HG02623 (cell line): ENCODE results near the gene SERGEF.

Source experiments
- ATAC-seq: cut with Tn5 transposase; IDR thresholded peaks from one replicate; pipeline ENCODE4 v1.9.1; 2021; ENCODE audit warnings: moderate library complexity; ENCODE audit not compliant: unreplicated experiment

The SERGEF gene

DNA sequence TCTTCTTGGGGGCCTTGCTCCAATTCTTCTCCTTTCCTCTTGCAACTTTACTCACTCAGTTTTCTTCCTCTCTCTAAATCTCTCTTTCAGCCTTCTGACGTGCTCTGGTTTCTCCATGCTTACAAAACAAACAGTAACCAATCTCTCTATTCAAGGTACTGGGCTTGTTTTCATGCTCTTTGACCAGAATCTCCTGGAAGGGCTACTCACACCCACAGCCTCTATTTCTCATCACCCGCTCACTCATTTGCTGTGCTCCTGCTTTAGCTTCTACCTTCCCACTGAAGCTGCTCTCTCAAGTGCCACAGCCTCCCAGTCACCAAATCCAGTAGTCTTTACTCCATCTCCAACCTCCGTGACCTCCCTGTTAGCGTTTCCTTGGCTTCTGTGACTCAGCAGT lies 60.4 kb downstream of the SERGEF start:
- no peak for ATAC-seq

DNA sequence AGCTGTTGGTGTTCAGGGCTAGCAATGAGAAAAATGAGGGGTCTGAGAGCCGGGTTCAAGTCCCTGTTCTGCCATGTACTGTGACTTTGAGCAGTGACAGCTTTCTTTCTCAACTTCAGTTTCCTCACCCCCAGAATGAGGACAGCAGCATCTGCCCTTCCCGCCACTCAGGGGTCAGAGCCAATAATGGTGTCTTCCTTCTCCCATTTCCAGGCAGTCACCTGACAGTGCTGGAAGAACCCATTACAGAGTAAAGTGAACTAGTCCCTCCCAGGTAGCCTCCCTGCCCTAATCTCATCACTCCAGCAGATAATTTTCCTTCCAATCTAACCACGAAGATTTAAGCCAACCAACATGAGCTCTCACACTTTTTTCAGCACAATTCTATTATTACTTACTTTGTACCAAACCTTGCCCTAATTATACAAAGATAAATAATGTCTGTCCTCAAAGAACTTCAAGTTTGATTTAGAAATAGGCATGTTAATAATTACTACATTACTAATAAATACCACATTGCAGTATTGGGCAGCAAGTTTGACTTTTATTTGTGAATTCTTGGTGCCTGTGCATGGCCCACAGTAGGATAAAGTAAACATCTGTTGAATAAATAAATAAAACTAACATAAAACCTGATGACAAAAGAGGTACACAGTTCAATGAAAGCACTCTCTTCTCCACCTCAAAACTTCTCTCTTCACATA lies 61.0 kb downstream of the SERGEF start:
- ATAC-seq: no peak

DNA sequence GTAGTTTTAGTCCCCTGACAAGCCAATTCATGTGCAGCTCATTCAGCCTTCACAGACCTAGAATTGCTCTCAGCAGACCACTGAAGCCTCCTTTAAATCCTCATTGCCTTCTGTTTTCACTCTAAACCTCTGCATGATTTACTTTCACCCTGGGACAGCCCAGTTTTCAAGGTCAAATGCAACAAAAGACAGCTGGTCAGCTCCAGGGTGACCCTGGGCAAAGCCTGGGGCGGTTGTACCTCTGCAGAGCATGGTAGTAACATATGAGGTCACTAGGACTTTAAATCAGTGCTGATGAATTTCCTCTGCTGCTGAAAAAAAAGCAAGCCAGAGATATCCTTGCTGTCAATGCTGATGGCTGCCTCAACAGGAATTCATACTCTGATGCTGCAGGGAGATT lies 62.2 kb downstream of the SERGEF start:
- no peak for ATAC-seq

GRCh38 chr11:17948296-17948695 lies 64.6 kb downstream of the SERGEF start:
- no peak for ATAC-seq

DNA sequence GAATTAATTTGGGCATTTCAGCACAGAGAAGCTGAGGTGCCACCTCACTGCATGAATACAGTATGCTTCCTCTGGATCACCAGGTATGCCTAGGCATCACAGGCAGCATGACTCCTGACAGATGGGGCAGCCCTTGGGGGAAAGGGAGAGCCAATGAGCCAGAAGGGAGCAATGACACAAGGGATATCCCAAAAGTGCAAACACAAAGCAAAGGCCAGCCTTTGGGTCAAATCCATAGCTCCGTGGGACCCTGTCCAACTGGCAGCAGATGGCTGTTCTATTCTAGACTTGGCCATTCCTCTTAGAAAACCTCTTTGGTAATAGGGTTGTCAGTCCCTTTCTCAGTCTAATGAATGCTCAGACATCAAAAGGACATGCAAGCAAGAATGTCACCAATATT lies 73.3 kb downstream of the SERGEF start:
- ATAC-seq: no peak

GRCh38 chr11:17936790-17937189 lies 76.1 kb downstream of the SERGEF start:
- ATAC-seq: no peak

GRCh38 chr11:17934194-17934593 lies 78.7 kb downstream of the SERGEF start:
- no peak for ATAC-seq

- ATAC-seq: no peak
Observed at GRCh38 chr11:17933708-17934107, 79.1 kb downstream of the SERGEF start.

DNA sequence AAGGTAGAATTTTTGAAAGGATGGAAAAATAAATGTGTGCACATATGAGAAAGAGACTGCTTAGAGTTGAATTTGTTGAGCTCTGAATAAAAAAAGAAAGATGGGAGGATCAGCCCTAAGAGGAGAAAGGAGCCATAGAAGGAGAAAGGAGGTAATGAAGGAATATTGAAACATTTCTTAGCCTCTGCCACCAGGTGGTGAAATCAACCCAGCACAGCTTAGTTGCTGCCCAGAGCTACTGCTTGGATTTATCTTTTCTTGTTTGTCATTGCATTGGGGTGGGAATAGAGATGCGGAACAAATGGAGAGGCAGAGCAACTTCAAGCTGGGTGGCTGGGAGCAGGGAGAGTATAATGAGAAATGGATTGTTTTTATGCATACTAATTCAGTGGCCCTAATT lies 80.4 kb downstream of the SERGEF start:
- no peak for ATAC-seq

DNA sequence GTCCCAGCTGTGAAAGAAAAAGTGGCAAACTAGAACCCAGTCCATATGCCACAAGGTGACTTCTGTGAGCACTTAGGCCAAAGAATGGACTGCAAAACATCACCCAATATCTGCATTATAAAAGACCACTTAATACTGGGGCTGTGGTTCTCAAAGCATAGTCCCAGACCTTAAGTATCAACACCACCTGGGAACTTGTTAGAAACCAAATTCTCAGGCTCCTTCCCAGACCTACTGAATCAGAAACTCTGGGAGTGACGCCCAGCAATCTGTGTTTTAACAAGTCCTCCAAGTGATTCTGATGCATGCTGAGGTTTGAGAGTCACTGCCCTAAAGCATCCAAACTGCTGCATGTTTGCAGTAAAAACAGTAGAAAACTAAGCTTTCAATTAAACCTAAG lies 81.3 kb downstream of the SERGEF start:
- no peak for ATAC-seq

DNA sequence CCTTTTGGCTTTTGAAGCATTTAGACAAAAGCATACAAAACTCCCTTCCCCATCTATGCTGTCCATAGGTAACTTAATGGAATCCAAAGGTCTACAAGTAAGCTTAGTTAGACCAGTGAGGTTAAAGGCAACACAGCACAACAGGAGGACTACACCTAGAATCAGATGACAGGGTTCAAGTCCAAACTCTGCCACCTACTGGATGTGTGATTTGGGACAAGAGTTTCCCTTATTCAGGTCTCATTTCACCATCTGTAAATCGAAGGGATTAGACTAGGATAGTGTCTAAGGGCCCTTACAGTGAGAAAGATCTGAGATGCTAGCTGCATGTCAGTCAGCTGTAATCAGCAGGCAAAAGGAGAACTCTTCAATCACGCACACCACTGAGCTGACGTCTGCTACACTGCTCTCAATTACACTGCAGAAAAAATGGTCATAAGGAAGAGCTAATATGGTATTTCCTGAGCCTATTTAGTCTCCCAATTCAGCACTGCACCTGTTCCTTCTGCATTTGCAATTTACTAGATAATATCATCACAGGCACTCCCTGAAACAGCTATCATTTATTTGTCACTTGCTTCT lies 82.2 kb downstream of the SERGEF start:
- no peak for ATAC-seq

- no peak for ATAC-seq
Observed at GRCh38 chr11:17929171-17929570, 83.7 kb downstream of the SERGEF start.

DNA sequence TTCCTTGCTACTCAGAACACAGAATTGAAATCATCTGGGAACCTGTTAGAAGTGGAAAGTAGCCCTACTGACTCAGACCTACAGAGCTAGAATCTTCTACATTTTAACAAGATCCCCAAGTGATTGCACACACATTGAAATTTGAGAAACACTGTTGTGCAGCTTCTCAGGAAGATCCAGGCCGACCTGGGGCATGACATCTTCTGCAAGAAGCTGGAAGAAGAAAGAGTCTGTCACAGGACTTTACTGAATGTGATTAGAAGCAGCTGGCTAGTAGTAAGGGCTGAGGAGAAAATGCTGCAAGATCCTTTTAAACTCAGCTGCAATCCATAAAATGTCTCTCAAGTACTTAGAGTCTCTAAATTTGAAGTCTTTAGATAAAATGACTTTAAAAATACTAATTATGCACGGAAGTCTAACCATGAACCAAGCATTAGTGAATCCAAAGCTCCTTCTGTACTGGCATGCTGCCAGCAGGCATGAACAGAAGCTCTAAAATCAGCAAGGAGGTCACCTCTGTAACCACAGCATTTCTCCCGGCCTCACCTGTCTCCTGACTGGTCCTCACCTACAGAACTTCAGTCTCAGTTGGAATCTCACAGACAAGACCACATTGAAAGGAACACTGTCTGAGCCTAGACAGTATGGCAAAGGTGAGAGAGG lies 85.0 kb downstream of the SERGEF start:
- ATAC-seq: no peak

DNA sequence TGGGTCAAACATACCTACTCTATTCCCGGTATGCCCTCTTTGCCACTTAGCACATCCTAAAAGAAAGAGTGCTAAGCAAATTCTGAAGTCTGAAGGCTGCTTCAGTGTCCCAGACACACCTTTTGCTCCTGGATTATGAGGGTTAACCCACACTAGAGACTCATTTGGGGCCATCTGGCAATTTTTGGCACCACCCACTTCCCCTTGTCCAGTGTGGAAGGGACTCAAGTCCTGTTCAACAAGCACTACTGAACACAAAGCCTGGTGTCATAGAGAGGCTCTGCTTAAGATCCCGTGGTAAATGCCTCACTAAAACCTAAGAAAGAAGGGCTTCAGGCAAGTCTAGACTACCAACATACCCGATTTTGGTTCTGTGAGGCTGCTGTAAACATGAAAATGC lies 85.8 kb downstream of the SERGEF start:
- ATAC-seq: no peak

DNA sequence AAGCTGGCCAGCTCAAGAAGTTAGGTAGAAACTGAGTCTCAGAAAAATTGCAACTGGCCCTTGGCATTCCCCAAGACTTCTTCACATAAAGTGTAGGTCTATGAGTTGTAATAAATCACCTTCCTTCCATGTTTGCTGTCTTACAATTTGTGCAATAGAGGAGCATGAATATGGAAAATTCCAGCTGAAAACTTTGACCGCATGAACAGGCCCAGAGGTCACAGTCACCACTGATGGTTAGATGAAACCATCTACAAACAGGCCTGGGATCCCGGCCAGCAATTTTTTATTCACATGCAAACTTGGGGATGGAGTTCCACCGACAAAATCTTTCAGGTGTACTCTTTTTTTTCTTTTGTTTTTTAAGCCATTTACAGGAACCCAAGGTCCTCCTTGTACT lies 88.1 kb downstream of the SERGEF start:
- ATAC-seq: no peak

DNA sequence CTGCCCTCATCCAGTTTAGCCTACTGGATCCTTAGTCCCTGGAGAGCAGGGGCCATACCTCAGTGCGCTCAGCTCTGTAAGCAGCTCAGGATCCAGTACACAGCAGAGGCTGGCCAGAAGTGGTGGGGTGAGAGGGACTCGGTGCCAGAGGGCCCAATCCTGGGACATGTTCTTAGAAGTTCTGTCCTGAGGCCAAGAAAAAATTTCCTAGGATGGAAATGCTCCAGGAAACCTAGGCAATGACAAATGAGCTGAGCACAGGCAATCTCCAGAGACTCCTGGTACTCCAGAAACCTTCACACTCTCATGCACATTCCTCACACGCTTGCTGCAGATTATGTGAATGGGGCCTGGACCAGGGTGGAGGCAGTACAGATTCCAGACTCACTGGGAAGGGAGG lies 89.6 kb downstream of the SERGEF start:
- ATAC-seq: no peak

- ATAC-seq: no peak
Observed at GRCh38 chr11:17922416-17922788, 90.4 kb downstream of the SERGEF start.

DNA sequence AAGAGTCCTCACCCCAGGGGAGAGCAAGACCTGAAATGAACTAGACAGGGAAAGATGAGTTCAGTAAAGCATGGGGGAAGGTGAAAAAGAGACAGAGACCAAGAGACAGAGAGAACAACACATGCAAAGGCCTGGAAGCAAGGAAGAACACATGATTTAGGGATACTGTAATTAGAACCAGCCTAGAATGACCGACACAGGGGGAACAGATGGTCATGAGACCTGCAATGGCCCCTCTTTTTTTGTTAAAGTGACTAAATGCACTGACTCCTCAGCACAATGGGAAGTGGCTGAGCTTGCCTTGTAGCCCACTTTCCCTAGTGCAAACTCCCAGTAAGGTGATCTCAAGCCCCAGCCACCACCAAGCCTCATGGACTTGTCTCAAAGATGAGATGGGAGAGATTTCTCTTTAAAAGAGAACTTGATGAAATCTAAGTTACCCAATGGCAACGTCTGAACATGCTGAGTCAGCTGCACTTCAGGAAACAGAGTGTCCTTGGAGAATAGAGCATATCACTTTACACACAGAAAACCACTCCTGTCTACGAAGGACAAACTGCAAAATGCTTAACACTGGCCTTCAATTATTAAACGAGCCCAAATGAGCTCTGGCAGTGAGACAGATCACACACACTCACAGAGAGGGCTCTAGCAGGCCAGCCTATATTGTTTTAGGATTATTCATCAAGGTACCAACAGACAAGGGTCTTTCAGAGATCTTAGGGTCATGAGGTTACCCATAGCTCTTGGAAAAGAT lies 91.0 kb downstream of the SERGEF start:
- ATAC-seq: no peak

- no peak for ATAC-seq
Observed at GRCh38 chr11:17918049-17918605, 94.7 kb downstream of the SERGEF start.

GRCh38 chr11:17917556-17917955 lies 95.3 kb downstream of the SERGEF start:
- no peak for ATAC-seq

GRCh38 chr11:17915500-17916143 lies 97.2 kb downstream of the SERGEF start:
- ATAC-seq: no peak
